Transverse colon (tissue), 4 donors: Measurements from ENCODE around the gene PARVA.

Experiments
- EP300 ChIP-seq: sonication (generic); formaldehyde crosslinking; IDR thresholded peaks from one replicate; pipeline ENCODE4 v1.6.1; 2017; ENCODE audit warnings: antibody characterized with exemption, low read depth
- POLR2A ChIP-seq: fragments of 450-650 bp; IDR thresholded peaks from one replicate; pipeline ENCODE4 v1.6.1; 2016; ENCODE audit warnings: antibody characterized with exemption, mild to moderate bottlenecking, moderate library complexity
- POLR2AphosphoS5 ChIP-seq, 3 donors: sonication (generic); formaldehyde crosslinking; IDR thresholded peaks; one replicate each; pipeline ENCODE4 v1.6.1; 2016; ENCODE audit warnings: antibody characterized with exemption in 3 of 3
- TF ChIP-seq, protein P1 (sequence below), 5 experiments: fragments of 200-600 bp in 3 of 5; fragments of 450-650 bp in 2 of 5; sonication (generic) in 3 of 5; IDR thresholded peaks; 1 replicate in 2 of 5; 2 replicates in 3 of 5; pipeline ENCODE4 v1.5.1; 2016 to 2017; ENCODE audit warnings: antibody characterized with exemption in 5 of 5, inconsistent platforms in 3 of 5, mild to moderate bottlenecking in 2 of 5, moderate library complexity in 1 of 5

DNA sequence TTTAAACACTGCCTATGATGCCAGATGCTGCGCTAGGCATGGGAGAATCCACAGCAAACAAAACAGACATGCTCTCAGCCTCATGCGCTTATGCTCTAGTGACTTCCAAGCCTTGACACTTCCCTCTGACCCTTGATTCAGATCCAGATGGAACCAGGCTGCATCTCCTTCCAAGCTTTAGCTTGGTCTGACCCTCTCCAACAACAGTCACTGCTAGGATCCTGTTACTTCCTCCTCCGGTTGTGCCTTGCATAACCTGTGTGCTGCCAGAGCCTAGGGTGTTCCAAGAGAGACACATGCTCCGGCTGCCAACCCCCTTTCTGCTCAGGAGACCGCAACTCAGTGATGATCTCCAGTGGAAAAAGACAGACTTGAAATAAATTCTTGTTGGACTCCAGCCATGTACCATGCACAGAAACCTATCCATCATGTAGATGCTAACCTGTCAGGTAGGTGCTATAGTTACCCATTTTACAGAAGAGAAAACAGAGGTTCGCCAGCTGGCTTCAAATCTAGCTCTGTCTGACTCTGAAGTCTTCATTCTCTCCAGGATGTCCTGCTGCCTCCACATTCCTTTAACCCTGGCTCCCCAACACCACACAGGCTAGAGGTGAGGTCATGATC, 160.5 kb downstream of the PARVA start:
- no peak for TF ChIP-seq POLR2A
- TF ChIP-seq, protein P1, sequence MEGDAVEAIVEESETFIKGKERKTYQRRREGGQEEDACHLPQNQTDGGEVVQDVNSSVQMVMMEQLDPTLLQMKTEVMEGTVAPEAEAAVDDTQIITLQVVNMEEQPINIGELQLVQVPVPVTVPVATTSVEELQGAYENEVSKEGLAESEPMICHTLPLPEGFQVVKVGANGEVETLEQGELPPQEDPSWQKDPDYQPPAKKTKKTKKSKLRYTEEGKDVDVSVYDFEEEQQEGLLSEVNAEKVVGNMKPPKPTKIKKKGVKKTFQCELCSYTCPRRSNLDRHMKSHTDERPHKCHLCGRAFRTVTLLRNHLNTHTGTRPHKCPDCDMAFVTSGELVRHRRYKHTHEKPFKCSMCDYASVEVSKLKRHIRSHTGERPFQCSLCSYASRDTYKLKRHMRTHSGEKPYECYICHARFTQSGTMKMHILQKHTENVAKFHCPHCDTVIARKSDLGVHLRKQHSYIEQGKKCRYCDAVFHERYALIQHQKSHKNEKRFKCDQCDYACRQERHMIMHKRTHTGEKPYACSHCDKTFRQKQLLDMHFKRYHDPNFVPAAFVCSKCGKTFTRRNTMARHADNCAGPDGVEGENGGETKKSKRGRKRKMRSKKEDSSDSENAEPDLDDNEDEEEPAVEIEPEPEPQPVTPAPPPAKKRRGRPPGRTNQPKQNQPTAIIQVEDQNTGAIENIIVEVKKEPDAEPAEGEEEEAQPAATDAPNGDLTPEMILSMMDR (IDR thresholded peaks at IDR 0.05) = no peak
- no peak for TF ChIP-seq POLR2AphosphoS5 (IDR thresholded peaks at IDR 0.05)
- no peak for TF ChIP-seq EP300
